Stimulated activated CD4-positive, alpha-beta T cell treated with anti-CD3 and anti-CD28 coated beads, Interleukin-4, amount 100 ng/mL, for 1 hour (primary cell): ENCODE data around the gene CGB2.
"Not testable (repeated sequence)": the region's sequence is repeated elsewhere in the genome, so short reads cannot be mapped to it uniquely, and the experiment has no call there.

Source experiments
- DNase-seq: peaks from one replicate; pipeline ENCODE4 v3.0.0-alpha.2; 2020

Gene CGB2

GRCh38 chr19:49070416-49070815, 38.7 kb downstream of the CGB2 start:
- no peak for DNase-seq

DNA sequence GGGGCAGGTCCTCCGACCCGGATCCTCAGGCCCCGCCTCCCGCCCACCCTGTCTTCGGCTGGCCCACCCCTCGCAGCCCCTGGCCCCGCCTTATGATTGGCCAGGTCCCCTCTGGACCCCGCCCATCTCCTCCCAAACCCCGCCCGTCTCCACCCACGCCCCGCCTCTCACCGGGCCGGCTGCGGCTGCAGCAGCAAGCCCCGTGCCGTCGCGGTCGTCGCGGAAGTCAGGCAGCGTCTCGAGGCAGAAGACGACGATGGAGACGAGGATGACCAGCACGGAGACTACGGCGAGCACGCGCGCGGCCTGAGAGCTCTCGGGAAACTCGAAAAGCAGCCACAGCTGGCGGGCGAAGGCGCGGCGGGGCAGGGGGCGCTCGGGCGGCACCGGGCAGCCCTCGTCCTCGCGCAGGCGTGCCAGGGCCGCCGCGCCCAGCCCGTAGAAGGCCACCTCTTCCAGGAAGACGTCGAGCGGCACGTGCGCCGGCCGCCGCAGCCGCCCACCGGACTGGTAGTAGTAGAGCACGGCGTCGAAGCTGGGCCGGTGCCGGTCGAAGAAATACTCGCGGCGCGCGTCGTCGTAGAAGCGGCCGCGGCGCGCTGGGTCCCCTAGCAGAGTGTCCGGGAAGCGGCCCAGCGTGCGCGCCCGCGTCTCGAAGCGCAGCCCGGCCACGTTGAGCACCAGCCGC, 40.3 kb downstream of the CGB2 start:
- no peak for DNase-seq

- DNase-seq = no peak
Measured at GRCh38 chr19:49073514-49074378, 42.1 kb downstream of the CGB2 start.

DNA sequence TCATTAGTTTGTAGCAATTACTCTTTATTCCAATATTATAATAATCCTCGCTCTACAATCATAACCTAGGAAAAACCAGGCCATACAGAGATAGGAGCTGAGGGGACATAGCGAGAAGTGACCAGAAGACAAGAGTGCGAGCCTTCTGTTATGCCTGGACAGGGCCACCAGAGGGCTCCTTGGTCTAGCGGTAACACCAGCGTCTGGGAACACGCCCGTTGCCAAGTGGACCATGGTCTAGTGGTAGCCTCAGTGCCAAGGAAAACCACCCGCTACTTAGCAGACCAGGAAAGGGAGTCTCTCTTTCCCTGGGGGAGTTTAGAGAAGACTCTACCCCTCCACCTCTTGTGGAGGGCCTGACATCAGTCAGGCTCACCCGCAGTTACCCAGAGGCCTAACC, 43.2 kb downstream of the CGB2 start:
- DNase-seq = not testable (repeated sequence)

- no peak for DNase-seq
Measured at GRCh38 chr19:49080392-49080791, 48.7 kb downstream of the CGB2 start.

GRCh38 chr19:49081273-49081672, 49.6 kb downstream of the CGB2 start:
- DNase-seq = no peak
